Activated T-cell treated with anti-CD3 and anti-CD28 coated beads, Interleukin-2, amount 50 U/mL, for 1 hour (primary cell): ENCODE data around the gene UROC1.

Source experiments
- DNase-seq: peaks from one replicate; pipeline ENCODE4 v3.0.0-alpha.2; 2020

Gene UROC1

DNA sequence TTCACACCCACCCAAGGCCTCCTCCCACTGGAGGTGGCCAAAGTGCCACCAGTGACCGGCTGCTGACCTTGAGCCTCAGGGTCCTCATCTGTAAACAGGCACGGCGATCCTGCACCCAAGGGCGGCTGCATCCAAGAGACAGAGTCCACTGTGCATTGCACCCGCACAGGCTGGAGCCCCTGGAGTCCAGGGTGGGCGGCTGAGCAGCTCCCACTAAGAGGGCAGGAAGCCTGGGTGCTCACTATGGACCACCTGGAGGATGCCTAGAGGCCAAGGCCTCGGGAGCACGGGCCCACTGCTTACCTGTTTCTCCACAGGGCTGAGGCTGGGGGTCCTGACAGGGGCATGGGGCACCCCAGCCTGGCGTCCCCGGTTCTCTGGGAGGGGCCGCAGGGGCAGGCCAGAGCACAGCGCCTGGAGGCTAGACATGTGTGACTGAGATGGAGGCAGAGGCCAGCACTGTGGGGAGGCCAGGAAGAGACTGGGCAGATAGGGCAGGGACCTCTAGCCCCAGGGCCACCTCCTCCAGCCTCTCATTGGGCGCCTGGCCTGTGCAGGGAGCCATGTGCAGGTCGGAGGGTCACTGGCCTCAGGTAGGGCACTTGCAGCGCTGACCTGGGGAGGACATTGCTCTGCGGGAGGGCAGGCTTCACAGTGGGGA, at the start of gene UROC1:
UROC1 (minus strand) TSS at position 483 of the 661 bp plus-strand sequence; CDS start at position 429, 54 bp downstream.
- no peak for DNase-seq

DNA sequence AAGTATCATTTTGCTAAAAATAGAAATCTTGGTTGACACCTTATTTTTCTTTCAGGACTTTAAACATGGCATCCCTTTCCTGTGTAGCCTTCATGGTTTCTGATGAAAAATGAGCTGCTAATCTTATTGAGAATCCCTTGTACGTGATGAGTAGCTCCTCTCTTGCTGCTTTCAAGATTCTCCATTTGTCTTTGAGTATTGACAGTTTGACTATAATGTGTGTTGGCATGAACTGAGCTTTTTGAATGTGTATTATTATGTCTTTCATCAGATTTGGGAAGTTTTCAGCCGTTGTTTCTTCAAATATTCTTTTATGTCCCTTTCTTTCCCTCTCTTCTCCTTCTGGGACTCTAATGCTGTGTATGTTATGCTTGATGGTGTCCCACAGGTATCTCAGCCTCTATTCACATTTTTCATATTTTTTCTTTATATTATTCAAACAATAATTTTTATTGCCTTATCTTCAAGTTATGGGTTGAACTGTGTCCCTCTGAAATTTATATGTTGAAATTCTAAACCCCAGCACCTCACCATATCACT, 45.2 kb upstream of the UROC1 start:
- DNase-seq, result no peak

DNA sequence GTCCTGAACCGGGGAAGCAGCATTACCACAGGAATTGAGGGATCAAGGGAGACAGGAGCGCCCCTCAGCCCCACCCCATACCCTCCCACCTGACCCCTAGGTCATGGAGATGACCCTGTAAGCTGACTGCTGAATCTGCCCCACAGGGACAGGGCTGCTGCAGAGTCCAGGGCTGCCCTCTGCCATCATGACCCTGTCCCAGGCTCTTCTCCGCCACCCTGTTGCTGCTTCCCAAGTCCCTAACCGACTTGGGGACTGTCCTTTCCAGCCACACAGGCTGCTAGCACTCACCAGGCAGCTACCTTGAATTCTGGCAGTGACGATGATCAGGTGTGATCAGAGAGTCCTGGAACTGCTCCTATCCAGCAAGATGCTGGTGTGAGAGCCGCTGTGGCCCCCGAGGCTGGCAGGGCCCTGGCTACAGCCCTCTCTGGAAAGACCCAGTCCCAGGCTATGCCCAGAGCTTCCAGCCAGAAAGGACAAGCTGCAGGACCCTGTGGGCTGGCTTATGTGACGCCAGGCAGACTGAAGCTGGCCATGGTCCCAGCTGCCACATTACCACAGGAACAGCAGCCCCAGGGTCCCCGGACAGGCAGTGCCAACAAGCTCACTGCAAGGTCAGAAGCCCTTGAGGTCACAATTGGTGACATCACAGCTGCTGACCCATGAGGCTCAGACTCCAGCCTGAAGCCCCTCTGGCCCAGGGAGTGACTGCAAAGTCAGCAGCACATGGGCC, 40.9 kb upstream of the UROC1 start, which contains the start of gene C3orf22:
C3orf22 (minus strand) TSS at position 597 of the 736 bp plus-strand sequence. CDS start 5,542 bp downstream, outside the sequence.
- peak; percentile 10 for DNase-seq

DNA sequence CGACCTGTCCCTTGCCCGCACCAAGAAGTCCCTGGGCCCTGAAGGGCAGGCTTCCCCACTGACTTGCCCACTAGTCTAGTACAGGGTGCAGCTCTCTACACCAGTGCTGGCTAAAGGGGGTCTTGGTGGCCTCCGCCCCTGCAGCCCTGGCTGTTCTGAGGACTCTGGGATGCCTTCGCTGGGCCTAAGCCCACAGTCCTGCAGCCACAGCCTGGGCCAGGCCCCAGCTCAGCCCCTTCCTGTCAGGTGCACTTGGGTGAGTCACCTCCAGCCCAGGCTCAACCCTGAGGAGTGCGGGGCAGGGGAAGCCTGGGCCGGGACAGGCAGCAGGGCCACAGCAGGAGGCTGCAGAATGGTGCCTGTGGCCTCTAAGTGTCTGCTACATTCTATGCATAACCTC, 40.2 kb upstream of the UROC1 start:
- DNase-seq, result peak; percentile 13

- peak; percentile 2 for DNase-seq
Measured at GRCh38 chr3:126557415-126557745, 39.8 kb upstream of the UROC1 start.

DNA sequence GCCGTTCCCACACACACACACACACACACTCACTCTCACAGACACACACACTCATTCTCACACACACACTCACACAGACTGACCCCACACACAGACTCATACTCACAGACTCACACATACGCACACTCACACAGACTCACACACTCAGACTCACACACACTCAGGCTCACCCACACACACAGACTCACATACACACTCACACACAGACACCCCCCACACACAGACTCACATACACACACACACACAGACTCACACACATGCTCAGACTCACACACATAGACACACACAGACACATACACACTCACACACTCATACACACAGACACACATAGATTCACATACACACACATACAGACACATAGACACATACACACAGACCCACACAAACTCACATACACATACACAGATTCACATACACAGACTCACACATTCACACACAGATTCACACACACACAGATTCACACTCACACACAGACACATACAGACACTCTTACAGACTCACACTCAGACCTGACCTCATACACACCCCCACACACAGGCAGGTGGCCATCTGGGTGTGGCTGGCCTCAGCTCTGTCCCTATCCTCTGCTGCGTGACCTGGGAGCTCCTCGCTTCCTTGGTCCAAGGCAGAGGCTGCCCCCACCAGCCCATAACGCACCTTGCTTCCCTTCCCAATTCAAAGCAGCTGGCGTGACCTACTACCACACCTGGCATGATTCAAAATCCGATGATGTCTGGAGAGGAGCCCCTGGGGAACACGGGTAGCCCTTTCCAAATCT, 39.3 kb upstream of the UROC1 start:
- no peak for DNase-seq

DNA sequence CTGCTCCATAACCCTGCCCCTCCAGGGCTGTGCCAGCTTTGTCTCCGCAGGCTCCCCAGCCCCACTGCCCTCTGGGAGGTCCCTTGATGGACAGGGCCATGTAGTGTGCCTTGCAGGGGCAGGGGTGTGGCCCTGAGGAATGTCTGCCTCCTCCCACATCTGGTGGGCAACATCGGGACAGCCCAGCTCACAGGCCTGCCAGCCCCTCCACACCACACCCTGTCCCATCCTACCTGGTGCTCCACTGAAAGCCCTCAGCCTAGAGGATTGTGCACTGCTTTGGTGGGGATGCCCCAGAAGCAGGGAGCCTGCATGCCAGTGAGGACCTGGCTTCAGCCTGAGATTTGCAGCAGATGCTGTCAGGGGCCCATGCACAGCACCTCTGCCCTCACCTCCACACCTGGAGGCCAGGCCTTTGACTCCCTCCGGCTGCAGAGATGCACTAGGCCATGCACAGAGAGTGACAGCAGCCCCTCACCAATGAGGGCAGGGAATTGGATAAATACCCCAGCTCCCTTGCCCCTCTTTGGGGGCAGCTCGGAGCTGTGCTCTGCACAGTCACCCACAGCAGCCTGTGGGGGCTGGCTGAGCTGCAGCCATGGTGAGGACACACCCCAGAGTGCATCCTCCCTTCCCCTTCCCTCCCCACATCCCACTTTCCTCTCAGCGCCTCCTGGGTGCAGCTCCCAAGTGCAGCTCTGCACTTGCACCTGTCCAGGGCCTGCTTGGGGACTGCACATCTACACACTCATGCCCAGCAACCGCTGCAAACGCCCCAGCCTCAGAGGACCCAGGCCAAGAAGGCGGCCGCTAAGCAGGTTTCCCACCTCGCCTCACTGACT, 38.4 kb upstream of the UROC1 start:
- peak; percentile 4 for DNase-seq

- DNase-seq, result peak; percentile 4
Measured at GRCh38 chr3:126554560-126555525, 37.3 kb upstream of the UROC1 start.

DNA sequence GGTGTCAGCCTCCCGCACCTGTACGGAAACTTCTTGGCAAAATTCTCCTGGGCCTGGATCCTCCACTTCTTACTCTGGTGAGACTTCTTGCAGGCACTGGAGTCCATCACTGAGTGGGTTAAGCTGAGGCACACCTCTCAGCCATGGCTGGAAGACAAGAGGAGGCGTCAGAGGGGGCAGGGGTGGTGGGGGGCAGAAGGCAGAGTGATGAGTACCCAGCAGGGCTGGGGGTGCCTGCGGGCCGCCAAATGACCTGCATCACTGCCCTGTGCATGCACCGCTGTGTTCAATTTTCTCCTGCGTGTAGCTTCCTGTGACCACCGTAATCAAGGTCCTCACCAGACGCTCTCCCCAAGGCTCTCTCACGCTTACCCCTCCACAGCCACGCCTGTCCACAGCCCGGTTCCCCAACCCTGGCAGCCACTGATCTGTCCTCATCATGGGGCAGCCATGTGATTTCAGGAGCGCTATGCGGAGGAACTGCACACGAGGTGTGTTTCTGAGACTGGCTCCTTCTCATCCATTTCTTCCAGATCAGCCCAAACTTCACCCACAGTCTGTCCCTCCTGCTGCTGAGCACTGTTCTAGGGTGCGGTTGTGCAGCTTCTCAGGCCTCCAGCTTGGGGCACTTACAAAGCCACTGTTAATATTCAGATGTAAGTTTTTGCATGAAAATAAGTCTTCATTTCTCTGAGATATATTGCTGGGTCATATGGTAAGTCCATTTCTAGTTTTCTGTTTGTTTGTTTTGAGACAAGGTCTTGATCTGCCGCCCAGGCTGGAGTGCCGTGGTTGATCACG, 35.9 kb upstream of the UROC1 start:
- peak; percentile 9 for DNase-seq

DNA sequence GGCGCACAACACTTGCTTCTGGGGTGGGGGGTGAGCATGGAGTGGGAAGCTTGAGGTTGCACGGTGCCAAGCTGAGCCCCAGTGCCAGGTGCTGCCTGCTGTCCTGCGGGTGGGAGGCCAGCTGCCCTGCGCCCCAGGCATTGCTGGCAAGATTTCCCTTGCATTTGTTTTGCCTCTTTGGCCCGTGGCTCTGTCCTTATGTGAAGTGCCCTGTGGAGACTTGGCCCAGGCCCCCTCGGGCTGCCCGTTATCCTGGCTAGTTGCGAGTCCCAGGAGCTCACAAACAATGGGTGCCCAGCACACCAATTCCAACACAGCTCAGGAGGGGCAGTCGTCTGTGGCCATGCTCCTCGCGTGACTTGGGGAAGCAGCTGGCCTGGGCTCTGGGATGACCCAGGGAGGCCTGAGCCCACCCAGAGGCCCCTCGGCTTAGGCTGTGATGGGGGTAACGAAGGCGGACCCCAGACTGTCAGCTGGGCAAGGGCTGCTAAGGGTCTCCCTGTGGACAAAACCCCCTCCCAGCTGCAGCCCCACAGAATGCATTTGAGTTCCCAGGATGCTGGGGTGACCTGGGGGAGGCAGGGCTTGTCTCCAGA, 35.2 kb upstream of the UROC1 start:
- peak; percentile 6 for DNase-seq

GRCh38 chr3:126551839-126552687, 34.5 kb upstream of the UROC1 start:
- DNase-seq, result peak; percentile 7

GRCh38 chr3:126551121-126551838, 33.7 kb upstream of the UROC1 start:
- DNase-seq, result peak; percentile 4

DNA sequence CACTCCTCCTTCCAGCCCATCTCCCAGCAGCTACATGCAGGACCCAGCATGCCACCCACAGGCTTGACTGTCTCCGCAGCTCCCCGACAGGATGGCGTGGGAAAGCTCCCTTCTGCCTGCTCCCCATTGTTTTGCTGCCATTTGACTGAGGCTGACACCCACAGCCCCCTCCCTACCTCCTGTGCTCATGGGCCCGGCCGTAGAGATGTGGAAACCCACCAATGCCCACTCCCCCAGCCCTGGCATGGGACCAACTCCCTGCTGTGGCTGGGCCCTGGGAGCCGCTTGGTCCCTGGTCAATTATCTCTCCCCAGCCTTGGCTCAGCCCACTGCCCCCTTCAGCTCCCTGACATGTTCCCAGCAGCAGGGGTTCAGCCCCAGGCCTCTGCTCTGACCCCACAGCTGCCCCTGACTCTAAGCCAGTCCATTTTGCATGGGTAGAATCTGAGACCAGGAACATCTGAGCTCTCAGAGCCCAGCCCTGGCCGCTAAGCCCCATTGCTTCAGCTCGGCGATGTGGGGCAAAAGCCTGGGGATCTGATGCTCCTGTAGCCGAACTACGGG, 33.0 kb upstream of the UROC1 start:
- DNase-seq, result peak; percentile 4

DNA sequence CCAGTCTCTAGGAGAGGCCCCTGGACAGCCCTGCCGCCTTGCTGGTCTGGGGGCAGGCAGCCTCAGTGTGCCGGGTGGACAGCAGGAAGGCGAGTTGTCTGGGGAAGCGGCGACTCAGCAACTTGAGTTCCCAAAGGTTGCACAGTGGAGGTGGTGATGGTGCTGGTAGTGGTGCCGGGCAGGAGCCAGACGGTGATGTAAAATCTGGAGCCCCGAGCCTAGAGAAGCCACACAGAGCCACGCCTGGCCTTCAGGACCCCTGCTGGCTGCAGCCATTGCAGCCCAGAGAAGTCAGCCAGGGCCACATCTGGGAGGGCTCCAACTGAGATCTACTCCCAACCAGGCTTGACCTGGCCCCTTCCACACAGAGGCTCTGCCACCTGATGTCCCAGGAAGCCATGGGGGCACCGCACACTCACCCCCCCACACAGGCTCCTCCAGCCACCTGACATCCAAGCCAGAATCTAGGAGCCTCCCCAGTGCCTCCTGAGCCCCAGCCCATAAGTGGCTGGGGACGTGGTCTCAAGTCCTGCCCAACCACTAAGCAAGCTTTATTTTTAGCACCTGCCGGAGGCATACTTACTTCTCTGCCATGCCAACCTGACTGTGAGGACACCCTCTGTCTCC, 32.4 kb upstream of the UROC1 start:
- peak; percentile 5 for DNase-seq

GRCh38 chr3:126548556-126549466, 31.2 kb upstream of the UROC1 start:
- DNase-seq, result peak; percentile 3

DNA sequence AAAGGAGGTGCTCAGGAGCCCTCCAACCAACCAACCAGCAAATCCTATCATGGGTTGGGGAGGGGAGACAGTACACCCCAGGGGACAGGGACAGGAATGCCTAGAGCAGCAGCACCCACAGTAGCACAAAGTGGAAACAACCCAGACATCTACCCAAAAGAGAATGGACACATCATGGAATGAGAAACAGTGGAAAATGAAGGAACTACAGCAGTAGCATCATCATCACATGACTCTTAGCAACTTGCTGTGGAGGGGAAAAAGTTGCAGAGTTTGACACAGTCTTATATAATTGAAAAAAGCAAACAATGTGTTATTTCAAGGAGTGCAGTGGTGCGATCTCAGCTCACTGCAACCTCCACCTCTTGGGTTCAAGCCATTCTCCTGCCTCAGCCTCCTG, 30.1 kb upstream of the UROC1 start:
- DNase-seq, result no peak
